ENCODE results near the gene MPO.

Gene MPO

GRCh38 chr17:58233543-58233942 lies 47.2 kb downstream of the MPO start:
- no peak overlapping the region for H3K18ac ChIP-seq (ENCODE audit: low read length)
- H3K4me1 ChIP-seq (ENCODE audit: control insufficient read depth in 2 of 2, insufficient read depth in 1 of 2, low read depth in 1 of 2, low read length in 2 of 2): peaks cover 0 to 7% of the 10 kb centered on the region in 2 donors
- H3K23ac ChIP-seq (ENCODE audit: low read depth, low read length, poor library complexity): no peak overlapping the region
- no peak for DNase-seq (ENCODE audit: low spot score)
- no peak overlapping the region for H3K9ac ChIP-seq (ENCODE audit: low read depth, low read length, poor library complexity)
- H3K4me3 ChIP-seq (ENCODE audit: low read length in 2 of 2): no peak overlapping the region
- no peak overlapping the region for H3K27ac ChIP-seq (replicated peaks; ENCODE audit: low read length)
- no peak overlapping the region for H3K4me2 ChIP-seq (ENCODE audit: insufficient read depth, low read length, poor library complexity, severe bottlenecking)
- H2AK5ac ChIP-seq (ENCODE audit: low read depth, low read length): no peak overlapping the region
- no peak overlapping the region for H4K91ac ChIP-seq (ENCODE audit: low read depth, low read length, poor library complexity)
- no peak overlapping the region for H2AFZ ChIP-seq (ENCODE audit: low read length)
- no peak overlapping the region for H2BK12ac ChIP-seq (ENCODE audit: low read length)
- WGBS, 2 donors (ENCODE audit: extremely low coverage in 2 of 2, insufficient read length in 2 of 2, insufficient replicate concordance in 1 of 2): no CpG with 5 or more reads among the region's 3 CpGs
- H3K27me3 ChIP-seq (ENCODE audit: control insufficient read depth in 3 of 3, insufficient read depth in 3 of 3, low read depth in 1 of 3, low read length in 3 of 3): peaks cover 0 to 48% (median 0%) of the 10 kb centered on the region in 3 experiments
- H3K9me3 ChIP-seq (replicated peaks in 1 of 2; ENCODE audit: control insufficient read depth in 2 of 2, insufficient read depth in 1 of 2, low read depth in 1 of 2, low read length in 2 of 2): no peaks in the 10 kb centered on the region
- H3K36me3 ChIP-seq (replicated peaks in 1 of 2; ENCODE audit: control insufficient read depth in 2 of 2, insufficient read depth in 2 of 2, low read length in 2 of 2): no peaks in the 10 kb centered on the region
- no peak overlapping the region for H4K8ac ChIP-seq (ENCODE audit: low read depth, low read length)
- H3K4ac ChIP-seq (ENCODE audit: low read length): no peak overlapping the region
- H2BK120ac ChIP-seq (ENCODE audit: low read depth, low read length): no peak overlapping the region
- H2BK15ac ChIP-seq (ENCODE audit: low read length): no peak overlapping the region
- H3K79me1 ChIP-seq (ENCODE audit: low read depth, low read length): no peaks in the 10 kb centered on the region
- H2BK5ac ChIP-seq (ENCODE audit: low read length): no peak overlapping the region
- no peak overlapping the region for H3K14ac ChIP-seq (ENCODE audit: low read length)

GRCh38 chr17:58232707-58233156 lies 48.0 kb downstream of the MPO start:
- Histone ChIP-seq H3K27ac (replicated peaks; ENCODE audit: low read length) (no peak overlapping the region), H3K27me3 (ENCODE audit: control insufficient read depth in 3 of 3, insufficient read depth in 3 of 3, low read depth in 1 of 3, low read length in 3 of 3) (peaks cover 0 to 46% (median 0%) of the 10 kb centered on the region in 3 experiments), H2BK120ac (ENCODE audit: low read depth, low read length) (no peak overlapping the region), H2BK15ac (ENCODE audit: low read length) (no peak overlapping the region), H2AFZ (ENCODE audit: low read length) (peak overlapping the region; percentile 5), H4K8ac (ENCODE audit: low read depth, low read length) (no peak overlapping the region), H3K9ac (ENCODE audit: low read depth, low read length, poor library complexity) (no peak overlapping the region), H3K4me3 (ENCODE audit: low read length in 2 of 2) (no peak overlapping the region), H4K91ac (ENCODE audit: low read depth, low read length, poor library complexity) (no peak overlapping the region), H3K4me1 (ENCODE audit: control insufficient read depth in 2 of 2, insufficient read depth in 1 of 2, low read depth in 1 of 2, low read length in 2 of 2) (peaks cover 0 to 9% of the 10 kb centered on the region in 2 donors), H3K4me2 (ENCODE audit: insufficient read depth, low read length, poor library complexity, severe bottlenecking) (no peak overlapping the region), H3K4ac (ENCODE audit: low read length) (no peak overlapping the region), H2AK5ac (ENCODE audit: low read depth, low read length) (no peak overlapping the region), H3K23ac (ENCODE audit: low read depth, low read length, poor library complexity) (no peak overlapping the region), H2BK12ac (ENCODE audit: low read length) (no peak overlapping the region), H2BK5ac (ENCODE audit: low read length) (no peak overlapping the region), H3K14ac (ENCODE audit: low read length) (no peak overlapping the region), H3K79me1 (ENCODE audit: low read depth, low read length) (no peaks in the 10 kb centered on the region), H3K18ac (ENCODE audit: low read length) (no peak overlapping the region), H3K9me3 (replicated peaks in 1 of 2; ENCODE audit: control insufficient read depth in 2 of 2, insufficient read depth in 1 of 2, low read depth in 1 of 2, low read length in 2 of 2) (no peaks in the 10 kb centered on the region), H3K36me3 (replicated peaks in 1 of 2; ENCODE audit: control insufficient read depth in 2 of 2, insufficient read depth in 2 of 2, low read length in 2 of 2) (no peaks in the 10 kb centered on the region)
- no CpG with 5 or more reads among the region's 12 CpGs for WGBS, 2 donors (ENCODE audit: extremely low coverage in 2 of 2, insufficient read length in 2 of 2, insufficient replicate concordance in 1 of 2)
- DNase-seq (ENCODE audit: low spot score): no peak

GRCh38 chr17:58231641-58232040 lies 49.1 kb downstream of the MPO start:
- H4K8ac ChIP-seq (ENCODE audit: low read depth, low read length): no peak overlapping the region
- H4K91ac ChIP-seq (ENCODE audit: low read depth, low read length, poor library complexity): no peak overlapping the region
- no CpG with 5 or more reads among the region's 2 CpGs for WGBS, 2 donors (ENCODE audit: extremely low coverage in 2 of 2, insufficient read length in 2 of 2, insufficient replicate concordance in 1 of 2)
- no peak overlapping the region for H2BK5ac ChIP-seq (ENCODE audit: low read length)
- no peak overlapping the region for H2AK5ac ChIP-seq (ENCODE audit: low read depth, low read length)
- no peak overlapping the region for H3K9ac ChIP-seq (ENCODE audit: low read depth, low read length, poor library complexity)
- no peak overlapping the region for H3K4me2 ChIP-seq (ENCODE audit: insufficient read depth, low read length, poor library complexity, severe bottlenecking)
- no peaks in the 10 kb centered on the region for H3K79me1 ChIP-seq (ENCODE audit: low read depth, low read length)
- H3K23ac ChIP-seq (ENCODE audit: low read depth, low read length, poor library complexity): no peak overlapping the region
- H3K14ac ChIP-seq (ENCODE audit: low read length): no peak overlapping the region
- H2BK12ac ChIP-seq (ENCODE audit: low read length): no peak overlapping the region
- no peak overlapping the region for H3K4me3 ChIP-seq (ENCODE audit: low read length in 2 of 2)
- DNase-seq (ENCODE audit: low spot score): no peak
- peaks cover 0 to 47% (median 0%) of the 10 kb centered on the region in 3 experiments for H3K27me3 ChIP-seq (ENCODE audit: control insufficient read depth in 3 of 3, insufficient read depth in 3 of 3, low read depth in 1 of 3, low read length in 3 of 3)
- H3K9me3 ChIP-seq (replicated peaks in 1 of 2; ENCODE audit: control insufficient read depth in 2 of 2, insufficient read depth in 1 of 2, low read depth in 1 of 2, low read length in 2 of 2): no peaks in the 10 kb centered on the region
- H2BK120ac ChIP-seq (ENCODE audit: low read depth, low read length): no peak overlapping the region
- H3K36me3 ChIP-seq (replicated peaks in 1 of 2; ENCODE audit: control insufficient read depth in 2 of 2, insufficient read depth in 2 of 2, low read length in 2 of 2): no peaks in the 10 kb centered on the region
- H3K4ac ChIP-seq (ENCODE audit: low read length): no peak overlapping the region
- H3K4me1 ChIP-seq (ENCODE audit: control insufficient read depth in 2 of 2, insufficient read depth in 1 of 2, low read depth in 1 of 2, low read length in 2 of 2): peaks cover 0 to 9% of the 10 kb centered on the region in 2 donors
- H3K27ac ChIP-seq (replicated peaks; ENCODE audit: low read length): no peak overlapping the region
- H2BK15ac ChIP-seq (ENCODE audit: low read length): no peak overlapping the region
- no peak overlapping the region for H3K18ac ChIP-seq (ENCODE audit: low read length)
- H2AFZ ChIP-seq (ENCODE audit: low read length): no peak overlapping the region

- Histone ChIP-seq H3K4me1 (ENCODE audit: control insufficient read depth in 2 of 2, insufficient read depth in 1 of 2, low read depth in 1 of 2, low read length in 2 of 2) (peaks cover 0 to 9% of the 10 kb centered on the region in 2 donors), H3K23ac (ENCODE audit: low read depth, low read length, poor library complexity) (no peak overlapping the region), H2BK5ac (ENCODE audit: low read length) (no peak overlapping the region), H4K91ac (ENCODE audit: low read depth, low read length, poor library complexity) (no peak overlapping the region), H4K8ac (ENCODE audit: low read depth, low read length) (no peak overlapping the region), H3K27ac (replicated peaks; ENCODE audit: low read length) (no peak overlapping the region), H3K4me3 (ENCODE audit: low read length in 2 of 2) (no peak overlapping the region), H3K14ac (ENCODE audit: low read length) (no peak overlapping the region), H3K4ac (ENCODE audit: low read length) (no peak overlapping the region), H2BK15ac (ENCODE audit: low read length) (no peak overlapping the region), H2AFZ (ENCODE audit: low read length) (no peak overlapping the region), H3K9me3 (replicated peaks in 1 of 2; ENCODE audit: control insufficient read depth in 2 of 2, insufficient read depth in 1 of 2, low read depth in 1 of 2, low read length in 2 of 2) (peaks cover 0 to 1% of the 10 kb centered on the region in 2 donors), H3K4me2 (ENCODE audit: insufficient read depth, low read length, poor library complexity, severe bottlenecking) (no peak overlapping the region), H3K27me3 (ENCODE audit: control insufficient read depth in 3 of 3, insufficient read depth in 3 of 3, low read depth in 1 of 3, low read length in 3 of 3) (peaks cover 0 to 37% (median 0%) of the 10 kb centered on the region in 3 experiments), H3K36me3 (replicated peaks in 1 of 2; ENCODE audit: control insufficient read depth in 2 of 2, insufficient read depth in 2 of 2, low read length in 2 of 2) (no peaks in the 10 kb centered on the region), H3K79me1 (ENCODE audit: low read depth, low read length) (no peaks in the 10 kb centered on the region), H2BK120ac (ENCODE audit: low read depth, low read length) (no peak overlapping the region), H2BK12ac (ENCODE audit: low read length) (no peak overlapping the region), H3K18ac (ENCODE audit: low read length) (no peak overlapping the region), H2AK5ac (ENCODE audit: low read depth, low read length) (no peak overlapping the region), H3K9ac (ENCODE audit: low read depth, low read length, poor library complexity) (no peak overlapping the region)
- DNase-seq (ENCODE audit: low spot score): no peak
- WGBS, 2 donors (ENCODE audit: extremely low coverage in 2 of 2, insufficient read length in 2 of 2, insufficient replicate concordance in 1 of 2): no CpG with 5 or more reads among the region's 4 CpGs
Observed at GRCh38 chr17:58229881-58230280, 50.9 kb downstream of the MPO start.

Data from neuronal stem cell (in vitro differentiated cells).